Measurements from ENCODE around the gene ANKRD18B.
"Not testable (repeated sequence)": the region's sequence is repeated elsewhere in the genome, so short reads cannot be mapped to it uniquely, and the experiment has no call there.

Gene ANKRD18B

DNA sequence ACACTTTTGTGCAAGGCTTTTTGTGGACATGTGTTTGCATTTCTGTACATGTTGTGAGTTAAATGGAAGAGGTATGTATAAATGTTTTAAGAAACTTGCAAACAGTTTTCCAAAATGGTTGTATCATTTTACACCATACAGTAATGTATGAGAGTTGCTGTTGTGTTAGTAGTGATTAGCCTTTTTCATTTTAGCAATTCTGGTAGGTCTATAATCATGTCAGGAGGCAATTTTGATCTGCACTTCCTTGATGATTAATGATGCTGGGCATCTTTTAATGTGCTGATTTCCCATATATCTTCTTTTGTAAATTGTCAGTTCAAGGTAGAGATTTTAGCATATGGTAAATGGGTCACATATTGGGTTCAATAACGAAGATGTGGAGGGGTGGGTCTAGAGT, 87.3 kb downstream of the ANKRD18B start:
- DNase-seq (ENCODE audit: low read depth), result no peak

DNA sequence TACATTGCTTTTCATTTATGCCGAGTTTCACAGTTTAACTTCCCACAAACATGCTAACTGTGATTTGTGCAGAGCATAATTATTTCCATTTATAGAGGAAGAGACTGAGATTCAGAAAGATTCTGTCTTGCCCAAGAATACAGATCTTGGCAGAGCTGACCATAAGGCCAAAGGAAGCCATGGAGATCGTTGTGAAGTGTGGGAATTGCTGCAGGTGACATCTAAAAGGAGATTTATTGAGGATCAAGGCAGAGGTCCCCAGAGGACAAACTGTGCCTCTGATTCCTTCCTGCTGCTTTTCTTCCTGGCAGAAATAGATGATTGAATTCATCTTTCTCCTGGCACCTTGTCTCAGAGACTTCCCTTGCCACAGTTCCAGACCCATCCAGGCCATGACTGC, 88.4 kb downstream of the ANKRD18B start:
- DNase-seq (ENCODE audit: low read depth), result not testable (repeated sequence)

DNA sequence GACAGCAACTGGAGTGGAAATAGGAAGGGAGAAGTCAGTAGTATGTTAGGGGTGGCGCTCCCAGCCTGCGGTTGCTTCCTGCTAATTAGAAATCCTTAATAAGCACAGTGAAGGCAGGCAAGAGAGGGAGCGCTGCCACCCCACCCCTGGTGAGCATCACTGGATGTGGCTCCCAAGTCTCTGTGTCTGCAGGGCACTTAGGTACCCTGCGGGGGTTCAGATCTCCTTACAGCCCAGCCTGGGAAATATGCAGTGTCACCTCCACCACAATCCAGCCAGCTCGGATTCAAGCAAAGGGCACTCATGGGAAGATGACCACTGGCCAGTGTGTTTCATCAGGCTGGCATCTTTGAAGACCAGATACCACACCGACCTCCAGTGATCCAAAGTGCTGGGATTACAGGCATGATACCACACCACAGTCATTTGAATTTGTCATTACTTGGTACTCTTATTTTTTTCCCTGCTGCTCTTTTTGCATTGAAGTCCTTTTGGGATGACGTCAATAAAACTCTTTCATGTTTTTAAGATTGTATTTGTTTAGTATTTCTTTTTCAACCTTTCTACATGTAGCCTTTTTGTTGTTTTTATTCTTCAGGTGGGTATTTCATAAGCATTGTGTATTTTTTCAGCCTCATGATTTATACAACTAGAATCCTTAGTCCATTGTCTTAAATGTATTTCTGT, 90.1 kb downstream of the ANKRD18B start:
- no peak for DNase-seq (ENCODE audit: low read depth)

DNA sequence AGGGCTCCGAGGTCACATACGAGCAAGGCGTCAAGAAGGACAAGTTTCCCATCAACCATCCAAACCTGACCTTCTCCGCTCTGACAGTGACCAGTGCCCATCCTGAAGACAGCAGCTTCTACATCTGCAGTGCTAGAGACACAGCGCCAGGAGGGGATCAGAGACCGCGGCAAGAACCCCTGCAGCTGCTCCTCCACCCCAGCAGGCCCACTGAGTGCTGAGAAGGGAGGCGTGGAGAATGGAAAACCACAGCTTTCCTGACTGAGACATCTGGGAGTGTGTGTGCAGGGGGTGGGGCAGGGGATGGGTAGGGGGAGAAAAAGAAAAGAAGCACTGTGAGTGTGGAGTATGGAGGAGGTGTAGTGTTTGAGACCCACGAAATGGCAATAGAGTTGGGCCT, 94.3 kb downstream of the ANKRD18B start:
- DNase-seq (ENCODE audit: low read depth), result not testable (repeated sequence)

DNA sequence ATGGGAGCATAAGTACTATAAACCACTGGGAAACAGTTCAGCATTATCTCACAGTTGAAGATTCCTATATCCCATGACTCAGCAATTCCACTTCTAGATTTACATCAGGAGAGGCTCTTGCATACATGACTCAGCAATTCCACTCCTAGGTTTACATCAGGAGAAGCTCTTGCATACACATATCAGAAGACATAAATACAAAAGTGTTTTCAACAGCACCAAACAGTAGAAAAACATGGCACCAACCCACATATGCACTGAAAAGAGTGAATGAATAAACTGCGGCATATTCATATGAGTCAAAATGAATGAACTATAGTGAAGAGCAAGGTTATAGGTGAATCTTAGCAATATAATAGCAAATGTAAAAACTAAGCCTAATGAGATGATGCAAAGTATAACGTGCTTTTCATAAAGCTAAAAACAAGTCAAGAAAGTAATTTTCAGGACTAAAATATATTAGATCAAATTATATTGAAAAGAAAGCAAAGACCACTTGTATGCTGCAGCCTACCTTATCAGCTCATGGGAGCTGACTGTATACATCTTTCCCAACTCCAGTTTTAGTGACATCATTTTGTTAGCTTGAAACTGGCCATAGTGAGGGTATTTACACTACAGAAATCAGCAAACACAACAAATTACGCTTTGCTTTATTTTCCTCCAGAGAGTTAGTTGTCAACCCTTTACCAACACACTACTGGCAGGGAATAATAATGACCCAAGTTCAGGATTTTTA, 95.8 kb downstream of the ANKRD18B start:
- DNase-seq (ENCODE audit: low read depth), result peak; percentile 79

DNA sequence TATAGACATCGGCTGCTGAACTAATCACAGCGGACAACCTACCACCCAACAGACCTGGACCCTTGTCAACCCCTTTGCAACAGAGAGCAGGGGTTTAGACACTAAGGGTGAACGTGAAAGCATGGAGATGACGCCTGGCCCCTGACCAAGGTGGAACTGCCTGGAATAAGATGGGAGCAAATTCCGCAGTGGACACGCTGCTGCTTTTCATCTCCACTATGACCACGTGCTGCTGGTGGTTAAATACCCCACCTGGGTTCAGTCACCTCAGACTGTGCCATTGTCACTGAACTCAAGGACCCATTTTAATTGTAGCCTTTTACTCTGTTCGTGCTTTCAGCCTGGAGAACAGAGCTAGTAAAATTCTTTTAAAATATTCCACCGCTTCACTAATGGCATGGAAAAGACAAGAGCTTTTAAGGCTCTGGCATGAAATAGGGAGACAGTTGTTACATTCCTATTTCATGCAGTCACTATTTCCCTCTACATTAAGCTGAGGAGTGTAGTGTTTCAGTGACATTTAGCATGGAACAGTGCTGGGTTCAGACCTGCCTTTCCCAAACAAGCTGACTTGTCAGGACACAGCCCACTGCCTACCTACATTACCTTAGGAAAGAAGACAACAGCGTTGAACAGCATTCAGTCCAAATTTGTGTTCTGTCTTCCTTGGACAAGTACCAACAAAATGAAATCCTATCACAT, 96.8 kb downstream of the ANKRD18B start:
- peak; percentile 52 for DNase-seq (ENCODE audit: low read depth)

Data from non-pigmented ciliary epithelial cell (primary cell).